ENCODE measurements around the gene ACOT9. TPM values are rescaled to one million over a fixed set of nuclear protein-coding genes. Genes with fewer than 3 reads are reported as not detected.

ACOT9 gene
- total and polyA plus RNA-seq, 3 experiments from 2014 or later: 29.4 to 33.9 (median 31.1) TPM

DNA sequence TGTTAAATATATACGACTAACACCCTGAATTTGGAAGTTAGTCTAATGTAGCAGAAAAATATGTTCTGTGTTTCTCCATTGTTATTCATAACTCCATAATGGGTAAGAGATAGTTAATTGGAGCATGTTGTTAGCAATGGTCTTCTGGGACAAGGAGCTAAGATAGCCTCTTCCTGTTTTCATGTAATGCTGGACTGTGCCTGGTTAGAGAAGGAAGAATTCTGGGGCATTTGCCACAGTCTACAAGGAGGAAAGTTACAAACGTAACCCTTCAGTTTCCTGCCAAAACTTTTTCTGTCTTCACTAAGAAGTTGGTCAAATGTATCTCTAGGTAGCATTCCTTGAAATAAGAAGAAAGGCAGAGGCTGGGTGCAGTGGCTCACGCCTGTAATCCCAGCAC, 70.0 kb downstream of the ACOT9 start:
- Histone ChIP-seq H3K27me3 (ENCODE audit: insufficient read depth, low read length, poor library complexity, severe bottlenecking) (no peaks in the 10 kb centered on the region), H3K36me3 (ENCODE audit: insufficient read depth, low read length) (no peaks in the 10 kb centered on the region), H3K9me3 (ENCODE audit: low read length) (no peaks in the 10 kb centered on the region), H3K4me3 (ENCODE audit: low read length) (no peak overlapping the region), H3K27ac (ENCODE audit: low read depth, low read length) (no peak overlapping the region), H3K4me1 (ENCODE audit: insufficient read depth, low read length) (no peaks in the 10 kb centered on the region)
- Mint-ChIP-seq H3K36me3 (peaks cover 0 to 41% (median 6%) of the 10 kb centered on the region in 3 donors), H3K27ac (no peak overlapping the region), H3K4me1 (peaks cover 8 to 13% (median 12%) of the 10 kb centered on the region in 3 donors), H3K9me3 (no peaks in the 10 kb centered on the region), H3K4me3 (no peak overlapping the region), H3K27me3 (peaks cover 0 to 3% of the 10 kb centered on the region in 2 donors)
- ChIA-PET CTCF (no interaction called here), POLR2A (no interaction called here)
- no peak for DNase-seq

DNA sequence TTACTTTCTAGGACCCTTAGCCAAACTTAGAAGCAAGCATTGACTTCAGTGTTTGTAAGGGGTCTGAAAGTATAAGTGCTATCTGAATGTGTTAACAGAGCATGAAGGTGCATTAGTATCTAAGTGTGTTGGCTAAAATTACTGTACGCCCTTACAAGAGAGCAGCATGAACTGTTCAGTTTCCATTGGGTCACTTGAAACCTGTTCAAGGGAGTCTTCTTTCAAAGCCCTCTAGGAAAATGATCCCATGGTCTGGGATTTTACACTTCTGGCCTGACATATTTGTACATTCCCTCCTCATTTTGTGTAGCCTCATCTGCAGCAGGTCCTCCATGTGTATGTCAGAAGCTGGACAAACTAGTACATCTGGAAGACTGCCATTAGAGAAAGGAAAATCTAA, 72.5 kb downstream of the ACOT9 start:
- H3K4me3 Mint-ChIP-seq: no peak overlapping the region
- peaks cover 0 to 33% (median 3%) of the 10 kb centered on the region in 3 donors for H3K36me3 Mint-ChIP-seq
- Histone ChIP-seq H3K4me3 (ENCODE audit: low read length) (no peak overlapping the region), H3K4me1 (ENCODE audit: insufficient read depth, low read length) (no peaks in the 10 kb centered on the region), H3K36me3 (ENCODE audit: insufficient read depth, low read length) (no peaks in the 10 kb centered on the region), H3K27me3 (ENCODE audit: insufficient read depth, low read length, poor library complexity, severe bottlenecking) (no peaks in the 10 kb centered on the region), H3K27ac (ENCODE audit: low read depth, low read length) (no peak overlapping the region), H3K9me3 (ENCODE audit: low read length) (no peaks in the 10 kb centered on the region)
- ChIA-PET CTCF (no interaction called here), POLR2A (no interaction called here)
- DNase-seq: no peak
- H3K4me1 Mint-ChIP-seq: peaks cover 9 to 20% (median 16%) of the 10 kb centered on the region in 3 donors
- peaks cover 0 to 2% of the 10 kb centered on the region in 2 donors for H3K27me3 Mint-ChIP-seq
- peak overlapping the region in 2 of 8 donors; percentile 8 to 21 for H3K27ac Mint-ChIP-seq
- no peaks in the 10 kb centered on the region for H3K9me3 Mint-ChIP-seq

DNA sequence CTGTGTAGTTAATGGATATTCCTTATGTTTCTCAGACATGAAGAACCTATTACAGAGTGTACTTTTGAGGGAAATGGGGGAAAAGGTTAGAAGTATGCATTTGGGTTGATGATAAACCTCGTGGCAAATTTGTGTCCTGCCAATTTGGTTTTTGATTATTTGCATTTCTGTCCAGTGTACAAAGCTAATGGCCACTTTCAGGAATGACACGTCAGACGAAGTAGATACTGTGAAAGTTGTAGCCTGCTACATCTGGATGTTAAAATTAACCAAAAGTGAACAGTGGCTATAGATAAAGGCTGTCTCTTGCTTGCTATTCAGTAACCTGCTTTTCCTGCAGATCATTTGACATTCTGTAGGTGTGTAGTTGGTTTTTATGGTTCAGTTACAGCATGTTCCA, 74.7 kb downstream of the ACOT9 start:
- no peaks in the 10 kb centered on the region for H3K9me3 Mint-ChIP-seq
- POLR2A ChIA-PET: interaction anchor here (1.1 to 1.5 kb wide), 2 partner anchors 115 to 357 kb away, joined by 3 to 8 read pairs; partner anchors contain the start of gene SAT1
- Histone ChIP-seq H3K4me1 (ENCODE audit: insufficient read depth, low read length) (no peaks in the 10 kb centered on the region), H3K9me3 (ENCODE audit: low read length) (no peaks in the 10 kb centered on the region), H3K27me3 (ENCODE audit: insufficient read depth, low read length, poor library complexity, severe bottlenecking) (no peaks in the 10 kb centered on the region), H3K27ac (ENCODE audit: low read depth, low read length) (peak overlapping the region; percentile 61), H3K36me3 (ENCODE audit: insufficient read depth, low read length) (no peaks in the 10 kb centered on the region), H3K4me3 (ENCODE audit: low read length) (peak overlapping the region; percentile 68)
- peaks cover 0 to 1% of the 10 kb centered on the region in 2 donors for H3K27me3 Mint-ChIP-seq
- H3K27ac Mint-ChIP-seq: peak overlapping the region in 6 of 8 donors; percentile 70 to 95 (median 90)
- DNase-seq: no peak
- H3K4me1 Mint-ChIP-seq: peaks cover 9 to 20% (median 16%) of the 10 kb centered on the region in 3 donors
- H3K36me3 Mint-ChIP-seq: peaks cover 0 to 22% (median 3%) of the 10 kb centered on the region in 3 donors
- peak overlapping the region; percentile 88 to 94 (median 91) for H3K4me3 Mint-ChIP-seq
- CTCF ChIA-PET: no interaction called here

DNA sequence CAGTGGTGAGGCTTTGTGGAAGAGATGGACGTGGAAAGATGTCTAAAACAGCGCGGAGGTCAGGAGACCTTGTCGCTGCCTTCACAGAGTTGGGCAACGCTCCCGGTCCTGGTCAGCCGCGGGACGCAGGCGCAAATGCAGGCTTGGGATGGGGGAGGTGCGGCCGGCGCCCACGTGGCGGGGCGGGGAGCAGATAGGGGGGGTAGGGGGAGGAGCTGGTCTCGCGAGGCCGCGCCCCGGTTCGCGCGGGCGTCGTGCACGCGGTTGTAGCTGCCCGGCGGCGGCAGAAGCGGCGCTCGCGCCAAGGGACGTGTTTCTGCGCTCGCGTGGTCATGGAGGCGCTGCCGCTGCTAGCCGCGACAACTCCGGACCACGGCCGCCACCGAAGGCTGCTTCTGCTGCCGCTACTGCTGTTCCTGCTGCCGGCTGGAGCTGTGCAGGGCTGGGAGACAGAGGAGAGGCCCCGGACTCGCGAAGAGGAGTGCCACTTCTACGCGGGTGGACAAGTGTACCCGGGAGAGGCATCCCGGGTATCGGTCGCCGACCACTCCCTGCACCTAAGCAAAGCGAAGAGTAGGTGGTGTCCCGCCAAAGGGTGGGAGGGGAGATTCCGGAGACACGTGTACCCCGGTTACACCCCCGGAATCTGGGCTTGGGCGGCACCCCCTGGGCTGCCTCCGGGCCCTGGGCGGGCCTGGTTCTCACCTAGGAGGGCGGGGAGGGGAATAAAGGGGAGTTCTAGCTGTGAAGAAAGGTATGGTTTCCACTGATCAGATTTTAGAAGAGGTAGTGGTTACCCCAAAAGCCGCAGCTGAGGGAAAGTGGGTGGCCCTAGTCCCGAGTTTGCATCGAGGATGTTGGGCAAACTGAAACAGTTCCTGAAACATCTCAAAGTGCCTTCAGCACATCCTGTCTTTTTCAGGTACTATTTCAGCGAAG, 75.6 kb downstream of the ACOT9 start, which contains the start of gene PRDX4:
Gene PRDX4 (plus strand): TSS at position 255 of the 939 bp plus-strand sequence. CDS start 78 bp downstream, at position 333.
- peaks cover 0 to 16% (median 2%) of the 10 kb centered on the region in 3 donors for H3K36me3 Mint-ChIP-seq
- Histone ChIP-seq H3K4me1 (ENCODE audit: insufficient read depth, low read length) (peaks cover 7% of the 10 kb centered on the region), H3K4me3 (ENCODE audit: low read length) (peak within 1 kb of the TSS; percentile 68), H3K27me3 (ENCODE audit: insufficient read depth, low read length, poor library complexity, severe bottlenecking) (no peaks in the 10 kb centered on the region), H3K36me3 (ENCODE audit: insufficient read depth, low read length) (no peaks in the 10 kb centered on the region), H3K9me3 (ENCODE audit: low read length) (no peaks in the 10 kb centered on the region), H3K27ac (ENCODE audit: low read depth, low read length) (peak within 1 kb of the TSS; percentile 61)
- POLR2A ChIA-PET: interaction anchor here (0.6 to 1.5 kb wide), 4 partner anchors 107 to 386 kb away, joined by 3 to 8 read pairs (median 5); partner anchors contain the start of gene SAT1
- peak within 1 kb of the TSS; percentile 88 to 94 (median 91) for H3K4me3 Mint-ChIP-seq
- DNase-seq: peak; percentile 54 to 80 (median 64)
- peaks cover 16 to 25% (median 17%) of the 10 kb centered on the region in 3 donors for H3K4me1 Mint-ChIP-seq
- peaks cover 0 to 1% of the 10 kb centered on the region in 2 donors for H3K27me3 Mint-ChIP-seq
- no peaks in the 10 kb centered on the region for H3K9me3 Mint-ChIP-seq
- CTCF ChIA-PET: interaction anchor here (1.3 kb wide), 1 partner anchor 386 kb away, joined by 4 read pairs; no protein-coding TSS in a partner anchor
- H3K27ac Mint-ChIP-seq: peak within 1 kb of the TSS; percentile 57 to 95 (median 90)

DNA sequence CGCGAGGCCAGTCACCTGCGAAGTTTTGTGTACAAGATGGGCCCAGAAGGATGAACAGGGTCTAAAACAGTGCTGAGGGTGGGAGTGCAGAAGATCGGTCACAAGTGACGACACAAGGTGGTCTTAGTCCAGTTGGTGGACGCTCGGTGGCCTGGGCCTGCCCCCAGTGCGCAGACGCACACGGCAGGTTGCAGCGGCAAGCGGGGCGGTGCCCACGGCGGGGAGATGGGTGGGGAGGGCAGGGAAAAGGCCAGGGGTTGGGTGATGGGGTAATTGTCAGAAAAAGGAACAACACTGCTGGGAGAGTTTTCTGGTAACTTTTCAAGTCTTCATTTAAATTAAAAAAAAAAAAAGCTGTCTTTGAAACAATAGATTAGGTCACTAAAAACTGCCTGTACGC, 76.8 kb downstream of the ACOT9 start:
- H3K27ac ChIP-seq (ENCODE audit: low read depth, low read length): no peak overlapping the region
- H3K4me1 ChIP-seq (ENCODE audit: insufficient read depth, low read length): peaks cover 8% of the 10 kb centered on the region
- H3K36me3 Mint-ChIP-seq: peaks cover 0 to 6% (median 2%) of the 10 kb centered on the region in 3 donors
- H3K4me1 Mint-ChIP-seq: peaks cover 28 to 37% (median 28%) of the 10 kb centered on the region in 3 donors
- H3K9me3 ChIP-seq (ENCODE audit: low read length): no peaks in the 10 kb centered on the region
- H3K27ac Mint-ChIP-seq: peak overlapping the region in 4 of 8 donors; percentile 3 to 61 (median 43)
- peak overlapping the region in 5 of 7 donors; percentile 26 to 65 (median 37) for H3K4me3 Mint-ChIP-seq
- ChIA-PET POLR2A (interaction anchor here (1.0 kb wide), 1 partner anchor 388 kb away, joined by 5 read pairs; no protein-coding TSS in a partner anchor), CTCF (no interaction called here)
- no peaks in the 10 kb centered on the region for H3K9me3 Mint-ChIP-seq
- H3K4me3 ChIP-seq (ENCODE audit: low read length): no peak overlapping the region
- H3K27me3 ChIP-seq (ENCODE audit: insufficient read depth, low read length, poor library complexity, severe bottlenecking): no peaks in the 10 kb centered on the region
- peaks cover 0 to 1% of the 10 kb centered on the region in 2 donors for H3K27me3 Mint-ChIP-seq
- H3K36me3 ChIP-seq (ENCODE audit: insufficient read depth, low read length): no peaks in the 10 kb centered on the region
- no peak for DNase-seq

DNA sequence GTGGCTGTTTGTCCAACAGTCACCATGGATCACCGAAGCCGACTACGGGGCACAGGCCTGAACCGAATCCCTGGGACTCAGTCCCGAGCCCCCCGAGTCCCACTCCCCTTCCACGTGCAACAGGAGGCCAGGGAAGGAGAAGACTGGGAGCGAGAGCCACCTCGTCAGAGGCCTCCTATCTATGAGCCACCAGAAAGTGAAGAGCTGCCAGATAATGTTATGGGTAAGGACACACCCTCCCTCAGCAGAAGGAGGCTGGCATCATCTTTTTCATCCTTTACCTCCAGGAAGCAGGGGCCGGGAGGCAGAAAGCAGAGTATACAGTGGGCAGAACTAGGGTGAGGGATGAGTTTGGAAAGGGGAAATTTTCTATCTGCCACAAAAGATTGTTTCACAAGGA, 78.6 kb downstream of the ACOT9 start:
- no peaks in the 10 kb centered on the region for H3K36me3 ChIP-seq (ENCODE audit: insufficient read depth, low read length)
- no peak overlapping the region for H3K4me3 ChIP-seq (ENCODE audit: low read length)
- H3K9me3 ChIP-seq (ENCODE audit: low read length): no peaks in the 10 kb centered on the region
- no peaks in the 10 kb centered on the region for H3K27me3 ChIP-seq (ENCODE audit: insufficient read depth, low read length, poor library complexity, severe bottlenecking)
- ChIA-PET CTCF (no interaction called here), POLR2A (no interaction called here)
- no peak overlapping the region for H3K27ac ChIP-seq (ENCODE audit: low read depth, low read length)
- Mint-ChIP-seq H3K4me3 (peak overlapping the region in 1 of 7 donors; percentile 28), H3K27ac (peak overlapping the region in 1 of 8 donors; percentile 30), H3K4me1 (peaks cover 28 to 36% (median 31%) of the 10 kb centered on the region in 3 donors), H3K36me3 (peaks cover 0 to 3% (median 2%) of the 10 kb centered on the region in 3 donors), H3K9me3 (peaks cover 0 to 2% (median 0%) of the 10 kb centered on the region in 5 donors), H3K27me3 (peaks cover 0 to 1% of the 10 kb centered on the region in 2 donors)
- DNase-seq: no peak
- H3K4me1 ChIP-seq (ENCODE audit: insufficient read depth, low read length): peaks cover 8% of the 10 kb centered on the region

- no peak overlapping the region for H3K27ac ChIP-seq (ENCODE audit: low read depth, low read length)
- DNase-seq: no peak
- Mint-ChIP-seq H3K27me3 (peaks cover 0 to 1% of the 10 kb centered on the region in 2 donors), H3K9me3 (peaks cover 0 to 3% (median 0%) of the 10 kb centered on the region in 5 donors), H3K4me1 (peaks cover 19 to 27% (median 24%) of the 10 kb centered on the region in 3 donors), H3K27ac (peak overlapping the region in 1 of 8 donors; percentile 27), H3K4me3 (peak overlapping the region in 1 of 7 donors; percentile 24), H3K36me3 (peaks cover 0 to 3% (median 0%) of the 10 kb centered on the region in 3 donors)
- no peaks in the 10 kb centered on the region for H3K36me3 ChIP-seq (ENCODE audit: insufficient read depth, low read length)
- CTCF ChIA-PET: no interaction called here
- H3K9me3 ChIP-seq (ENCODE audit: low read length): no peaks in the 10 kb centered on the region
- no peaks in the 10 kb centered on the region for H3K27me3 ChIP-seq (ENCODE audit: insufficient read depth, low read length, poor library complexity, severe bottlenecking)
- POLR2A ChIA-PET: no interaction called here
- H3K4me1 ChIP-seq (ENCODE audit: insufficient read depth, low read length): peaks cover 8% of the 10 kb centered on the region
- H3K4me3 ChIP-seq (ENCODE audit: low read length): no peak overlapping the region
Measured at GRCh38 chrX:23662853-23663252, 80.2 kb downstream of the ACOT9 start.

All from CD8-positive, alpha-beta memory T cell (primary cell).